Skin epidermis (tissue), 12 donors: ENCODE results near the gene GDF10.

Experiments
- H3K27ac ChIP-seq, 21 experiments: fragments of 200-600 bp; sonication (generic) in 11 of 21; one replicate each; pipeline ENCODE4 v1.5.0; 2020; ENCODE audit warnings: mild to moderate bottlenecking in 3 of 21, inconsistent platforms in 2 of 21, moderate library complexity in 2 of 21
- H3K4me3 ChIP-seq, 7 experiments: fragments of 200-600 bp; sonication (generic) in 2 of 7; one replicate each; pipeline ENCODE4 v1.5.0; 2020; ENCODE audit warnings: inconsistent platforms in 2 of 7, mild to moderate bottlenecking in 2 of 7, moderate library complexity in 1 of 7

Gene GDF10

GRCh38 chr10:47326306-47326926 is 26.4 kb downstream of the GDF10 start:
- no peak overlapping the region for H3K27ac ChIP-seq
- no peak overlapping the region for H3K4me3 ChIP-seq

DNA sequence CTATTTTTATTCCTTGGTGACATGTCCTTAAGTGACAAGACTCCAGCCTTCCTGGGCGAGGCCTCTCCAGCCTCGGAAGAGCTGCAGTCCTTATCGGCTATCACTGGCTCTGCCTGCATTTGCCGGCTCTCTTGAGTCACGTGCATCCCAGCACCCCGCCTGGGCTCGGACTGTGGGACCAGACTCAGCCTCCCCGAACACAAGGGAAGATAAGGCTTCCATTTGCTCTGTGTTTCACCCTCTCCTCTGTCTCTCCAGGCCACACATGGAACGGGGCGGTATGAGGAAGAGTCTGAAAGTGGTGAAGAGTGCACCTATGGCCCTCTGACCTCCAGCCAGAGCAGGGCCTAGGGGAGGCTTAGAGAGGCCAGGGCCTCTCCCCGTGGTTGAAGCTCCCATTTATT is 26.9 kb downstream of the GDF10 start:
- Histone ChIP-seq H3K27ac (no peak overlapping the region), H3K4me3 (no peak overlapping the region)

DNA sequence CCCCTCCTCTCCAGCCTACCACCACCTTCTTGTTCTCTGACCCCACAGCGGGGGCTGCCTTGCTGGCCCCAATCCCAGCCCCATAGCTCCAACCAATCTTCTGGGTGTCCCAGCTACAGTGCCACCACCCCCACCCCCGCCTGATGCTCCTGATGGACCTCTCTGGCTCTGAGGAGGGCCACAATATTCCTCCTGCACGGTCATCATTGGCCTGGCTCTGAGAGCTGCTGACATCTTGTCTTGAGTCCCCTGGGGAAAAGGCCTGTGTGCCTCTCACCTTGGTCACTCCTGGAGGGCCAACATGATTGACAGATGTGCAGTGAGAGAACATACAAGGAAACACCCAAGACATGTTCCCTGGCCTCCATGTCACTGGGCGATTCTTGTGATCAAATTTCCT is 29.9 kb downstream of the GDF10 start:
- H3K4me3 ChIP-seq: no peak overlapping the region
- H3K27ac ChIP-seq: no peak overlapping the region

DNA sequence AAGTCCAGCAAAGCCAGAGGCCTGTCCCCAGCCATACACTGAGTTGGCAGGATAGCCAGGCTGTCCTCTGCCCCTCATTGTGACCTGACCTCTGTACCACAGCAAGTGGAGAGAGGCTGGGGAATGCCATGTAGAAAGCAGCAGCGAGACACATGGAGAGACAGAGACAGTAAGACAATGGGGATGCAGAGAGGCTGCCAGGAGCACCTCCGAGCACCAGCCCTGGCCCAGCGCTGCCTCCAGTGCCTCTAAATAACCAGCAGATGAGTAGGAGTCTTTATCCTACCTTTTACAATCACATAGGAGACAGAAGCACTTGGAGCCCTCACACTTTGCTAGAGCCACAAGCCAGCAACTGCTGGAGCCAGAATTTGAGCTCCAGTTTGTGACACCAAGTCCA is 30.4 kb downstream of the GDF10 start:
- Histone ChIP-seq H3K4me3 (no peak overlapping the region), H3K27ac (no peak overlapping the region)

GRCh38 chr10:47330804-47331203 is 30.8 kb downstream of the GDF10 start:
- Histone ChIP-seq H3K4me3 (no peak overlapping the region), H3K27ac (no peak overlapping the region)

- H3K27ac ChIP-seq: no peak overlapping the region
- no peak overlapping the region for H3K4me3 ChIP-seq
These were observed 31.5 kb downstream of the GDF10 start for GRCh38 chr10:47331491-47331890.

- Histone ChIP-seq H3K4me3 (no peak overlapping the region), H3K27ac (no peak overlapping the region)
These were observed 32.0 kb downstream of the GDF10 start for GRCh38 chr10:47331954-47332353.

GRCh38 chr10:47332371-47332770 is 32.4 kb downstream of the GDF10 start:
- no peak overlapping the region for H3K4me3 ChIP-seq

DNA sequence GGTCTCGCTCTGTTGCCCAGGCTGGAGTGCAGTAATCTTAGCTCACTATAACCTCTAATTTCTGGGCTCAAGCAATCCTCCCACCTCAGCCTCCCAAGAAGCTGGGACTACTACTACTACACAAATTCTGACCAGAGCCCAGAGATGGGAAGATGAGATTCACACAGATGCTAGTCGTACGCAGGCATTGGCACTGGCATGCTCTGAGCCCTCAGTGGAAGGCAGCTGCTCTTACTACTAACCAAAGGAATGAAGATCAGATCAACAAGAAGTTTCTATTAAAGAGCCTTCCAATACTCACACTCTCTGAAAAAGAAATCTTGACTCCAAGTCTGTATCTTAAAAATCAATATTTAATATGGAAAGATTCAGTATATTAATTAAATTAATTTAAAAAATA is 32.9 kb downstream of the GDF10 start:
- no peak overlapping the region for H3K27ac ChIP-seq
- no peak overlapping the region for H3K4me3 ChIP-seq

More at GRCh38 chr10:47332371-47332770, 32.4 kb downstream of the GDF10 start:
- no peak overlapping the region for H3K27ac ChIP-seq

- Histone ChIP-seq H3K4me3 (no peak overlapping the region), H3K27ac (no peak overlapping the region)
These were observed 33.5 kb downstream of the GDF10 start for GRCh38 chr10:47333532-47333931.

DNA sequence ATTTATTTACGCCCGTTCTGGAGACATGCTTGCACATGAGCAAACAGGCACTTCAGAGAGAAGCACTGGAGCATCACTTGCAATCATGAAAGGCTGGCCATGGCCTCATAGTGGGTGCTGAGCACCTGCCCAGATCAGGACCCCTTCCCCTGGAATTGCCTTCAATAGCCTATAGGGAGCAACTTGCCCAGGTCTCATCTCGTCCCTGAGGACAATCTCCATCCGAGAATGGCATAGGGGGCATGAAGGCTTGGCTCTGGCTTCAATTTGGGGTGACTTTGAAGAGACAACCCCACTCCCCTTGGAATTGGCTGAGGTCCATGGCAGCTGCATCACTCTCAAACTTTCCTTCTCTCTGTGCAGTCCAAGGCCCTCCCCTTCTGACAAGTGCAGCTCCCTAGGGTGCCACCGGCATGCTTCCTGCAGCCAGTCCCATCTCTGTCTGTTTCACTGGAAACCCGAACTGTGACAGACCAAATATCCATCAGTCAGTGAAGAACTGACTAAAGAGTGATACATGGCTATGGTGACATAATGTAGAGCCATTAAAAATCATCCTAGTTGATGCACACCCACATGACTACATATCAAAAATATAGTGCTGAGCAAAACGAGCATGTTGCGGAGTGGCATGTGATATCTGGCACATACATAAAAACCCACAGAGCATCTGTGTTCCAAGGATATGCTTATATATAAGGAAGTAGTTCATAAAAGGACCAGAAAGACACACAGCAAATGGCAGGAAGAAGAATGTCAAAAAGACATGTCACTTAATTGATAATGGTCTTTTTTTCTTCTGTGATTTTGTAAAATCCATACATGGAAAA is 34.7 kb downstream of the GDF10 start:
- H3K27ac ChIP-seq: no peak overlapping the region
- H3K4me3 ChIP-seq: no peak overlapping the region

GRCh38 chr10:47335906-47336305 is 35.9 kb downstream of the GDF10 start:
- Histone ChIP-seq H3K27ac (peak overlapping the region in 1 of 21 experiments; percentile 31), H3K4me3 (no peak overlapping the region)

GRCh38 chr10:47336387-47337134 is 36.6 kb downstream of the GDF10 start:
- Histone ChIP-seq H3K27ac (peak overlapping the region in 2 of 21 experiments; percentile 31 to 35), H3K4me3 (no peak overlapping the region)

DNA sequence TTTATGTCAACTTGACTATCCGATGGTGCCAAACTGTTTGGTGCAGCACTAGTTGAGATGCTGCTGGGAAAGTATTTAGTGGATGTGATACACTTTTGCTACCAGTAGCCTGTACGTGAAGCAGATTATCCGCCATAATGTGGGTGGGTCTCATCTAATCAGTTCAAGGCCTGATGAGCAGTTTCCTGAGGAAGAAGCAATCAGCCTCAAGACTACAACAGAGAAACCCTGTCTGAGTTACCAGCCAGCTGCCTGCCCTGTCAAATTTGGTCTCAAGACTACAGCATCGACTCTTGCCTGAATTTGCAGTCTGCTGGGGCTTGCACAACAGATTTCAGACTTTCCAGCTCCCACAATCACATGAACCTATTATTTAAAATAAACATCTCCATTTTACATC is 37.3 kb downstream of the GDF10 start:
- H3K4me3 ChIP-seq: no peak overlapping the region
- H3K27ac ChIP-seq: peak overlapping the region in 1 of 21 experiments; percentile 8

GRCh38 chr10:47339186-47339735 is 39.3 kb downstream of the GDF10 start:
- no peak overlapping the region for H3K27ac ChIP-seq

GRCh38 chr10:47339759-47340607 is 40.0 kb downstream of the GDF10 start:
- H3K4me3 ChIP-seq: no peak overlapping the region
- H3K27ac ChIP-seq: no peak overlapping the region

More at GRCh38 chr10:47339186-47339735, 39.3 kb downstream of the GDF10 start:
- H3K4me3 ChIP-seq: no peak overlapping the region

- no peak overlapping the region for H3K4me3 ChIP-seq
- no peak overlapping the region for H3K27ac ChIP-seq
These were observed 40.7 kb downstream of the GDF10 start for GRCh38 chr10:47340608-47341170.

DNA sequence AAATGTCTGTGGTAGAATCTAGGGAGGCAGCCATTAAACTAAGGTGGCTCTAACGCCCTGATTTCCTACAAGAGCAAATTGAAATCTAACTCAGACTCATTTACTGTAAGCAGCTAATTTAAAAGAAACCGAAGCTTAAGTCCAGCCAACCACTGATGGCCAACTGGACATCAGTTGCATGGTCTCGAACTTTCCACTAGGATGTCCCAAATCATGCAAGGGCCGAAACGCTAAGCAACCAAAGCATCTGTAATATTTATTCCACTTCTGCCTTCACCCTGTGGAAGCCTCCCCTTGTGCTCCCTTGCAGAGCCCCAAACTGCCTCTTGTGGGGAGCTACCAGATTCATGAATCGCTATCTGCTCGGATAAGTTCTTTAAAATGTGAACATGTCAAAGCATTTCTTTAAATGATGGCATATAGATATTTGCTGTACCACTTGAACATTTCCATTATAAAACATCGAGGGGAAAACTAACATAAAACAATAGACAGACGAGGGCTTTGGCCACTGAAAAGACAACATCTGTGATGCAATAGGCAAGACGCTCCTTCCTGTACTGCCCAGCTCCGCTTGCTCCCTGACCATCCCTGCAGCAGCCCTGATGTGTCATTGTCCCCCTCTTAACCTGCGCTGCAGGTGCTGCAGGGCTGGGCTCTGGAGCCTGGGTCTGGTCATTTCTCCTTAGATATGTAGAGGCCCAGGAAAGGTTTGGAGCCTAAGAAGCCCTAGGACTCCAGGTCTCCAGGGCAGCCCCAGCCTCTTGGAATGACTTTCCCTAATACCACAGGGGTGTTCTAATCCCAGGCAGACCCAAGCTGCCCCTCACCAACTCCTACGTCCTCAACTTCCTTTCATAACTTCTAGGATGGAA is 45.2 kb downstream of the GDF10 start:
- Histone ChIP-seq H3K27ac (no peak overlapping the region), H3K4me3 (no peak overlapping the region)
